Amygdala (tissue), 56 donors: ENCODE results near the gene MPDU1.
A peak's percentile ranks its signal among the peaks of the same experiment; 100 is the strongest.

Experiments
- DNase-seq, 56 donors: peaks; one replicate each; lab custom pipeline; 2025; lab: John Stamatoyannopoulos, UW

MPDU1 gene

DNA sequence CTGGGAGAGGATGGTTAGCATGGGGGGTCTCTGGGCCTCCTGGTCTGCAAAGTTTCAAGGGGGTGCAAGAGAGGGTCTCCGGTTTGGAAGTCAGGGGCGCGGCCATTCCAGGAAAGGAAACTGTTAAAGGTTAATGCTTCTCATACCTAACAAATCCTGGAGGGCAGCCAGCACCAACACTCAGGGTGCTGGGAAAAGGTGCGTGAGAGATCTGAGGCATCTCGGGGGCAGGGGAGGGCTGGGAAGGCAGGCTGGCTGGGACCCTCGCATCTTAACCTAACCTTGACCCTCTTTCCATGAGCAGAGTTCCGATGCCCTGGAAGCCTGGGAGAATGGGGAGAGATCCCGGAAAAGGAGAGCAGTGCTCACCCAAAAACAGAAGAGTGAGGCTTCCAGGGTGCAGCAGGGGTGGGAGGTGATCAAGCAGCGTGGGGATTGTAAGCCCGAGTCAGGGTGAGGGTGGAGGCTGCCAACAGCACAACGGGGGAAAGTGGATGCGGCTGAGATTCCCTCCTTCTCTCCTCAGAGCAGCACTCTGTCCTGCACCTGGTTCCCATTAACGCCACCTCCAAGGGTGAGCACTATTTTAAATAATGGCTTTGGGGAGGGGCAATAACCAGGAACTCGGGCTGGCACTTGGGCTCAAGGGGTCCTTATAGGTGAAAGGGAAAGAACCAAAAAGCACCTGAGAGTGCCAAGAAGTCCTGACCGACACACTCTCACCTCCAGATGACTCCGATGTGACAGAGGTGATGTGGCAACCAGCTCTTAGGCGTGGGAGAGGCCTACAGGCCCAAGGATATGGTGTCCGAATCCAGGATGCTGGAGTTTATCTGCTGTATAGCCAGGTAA, 24.1 kb upstream of the MPDU1 start:
- DNase-seq: no peak

- peak in 5 of 56 donors; percentile 13 to 32 (median 20) for DNase-seq
These were observed 23.3 kb upstream of the MPDU1 start for GRCh38 chr17:7560172-7561027.

DNA sequence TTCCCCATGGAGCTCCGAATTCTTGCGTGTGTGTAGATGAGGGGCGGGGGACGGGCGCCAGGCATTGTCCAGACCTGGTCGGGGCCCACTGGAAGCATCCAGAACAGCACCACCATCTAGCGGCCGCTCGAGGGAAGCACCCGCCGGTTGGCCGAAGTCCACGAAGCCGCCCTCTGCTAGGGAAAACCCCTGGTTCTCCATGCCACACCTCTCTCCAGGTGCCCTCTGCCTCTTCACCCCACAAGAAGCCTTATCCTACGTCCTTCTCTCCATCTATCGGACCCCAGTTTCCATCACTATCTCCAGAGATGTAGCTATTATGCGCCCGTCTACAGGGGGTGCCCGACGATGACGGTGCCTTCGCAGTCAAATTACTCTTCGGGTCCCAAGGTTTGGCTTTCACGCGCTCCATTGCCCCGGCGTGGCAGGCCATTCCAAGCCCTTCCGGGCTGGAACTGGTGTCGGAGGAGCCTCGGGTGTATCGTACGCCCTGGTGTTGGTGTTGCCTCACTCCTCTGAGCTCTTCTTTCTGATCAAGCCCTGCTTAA, 22.6 kb upstream of the MPDU1 start:
- peak in 50 of 56 donors; percentile 49 to 91 (median 74) for DNase-seq

DNA sequence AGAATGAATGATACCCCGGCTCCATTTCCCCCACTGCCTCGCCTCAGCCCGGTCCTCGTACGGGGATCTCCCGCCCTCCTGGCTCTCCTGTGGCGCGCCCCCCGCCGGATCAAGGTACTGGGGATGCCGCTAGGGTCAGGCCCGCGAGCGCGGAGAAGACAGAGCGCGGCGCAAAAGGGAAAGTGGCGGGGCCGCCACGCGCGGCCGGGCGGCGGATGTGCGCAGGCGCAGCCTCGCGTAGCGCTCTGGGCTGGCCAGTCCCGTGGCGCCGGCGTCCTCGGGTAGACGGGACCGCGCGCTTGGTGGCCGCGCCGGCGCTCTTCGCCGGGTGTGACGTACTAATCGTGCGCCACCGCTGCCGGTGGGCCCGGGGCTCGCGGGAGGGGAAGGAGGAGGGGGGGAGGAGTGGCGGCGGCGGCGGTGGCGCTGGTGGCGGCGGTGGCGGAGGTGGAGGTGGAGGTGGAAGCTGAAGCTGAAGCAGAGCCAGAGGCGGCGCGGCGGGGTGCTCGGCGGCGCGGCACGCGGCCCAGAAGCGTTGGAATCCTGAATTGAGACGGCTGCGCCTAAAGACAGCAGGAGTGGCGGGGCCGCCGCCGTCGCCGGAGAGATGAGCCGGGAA, 22.0 kb upstream of the MPDU1 start, which contains the start of gene SENP3:
SENP3 (plus strand) TSS at position 331 of the 619 bp plus-strand sequence. CDS start 1,158 bp downstream, outside the sequence.
- DNase-seq: peak in 53 of 56 donors; percentile 17 to 92 (median 79)

GRCh38 chr17:7562208-7562605, 21.4 kb upstream of the MPDU1 start:
- DNase-seq: no peak

DNA sequence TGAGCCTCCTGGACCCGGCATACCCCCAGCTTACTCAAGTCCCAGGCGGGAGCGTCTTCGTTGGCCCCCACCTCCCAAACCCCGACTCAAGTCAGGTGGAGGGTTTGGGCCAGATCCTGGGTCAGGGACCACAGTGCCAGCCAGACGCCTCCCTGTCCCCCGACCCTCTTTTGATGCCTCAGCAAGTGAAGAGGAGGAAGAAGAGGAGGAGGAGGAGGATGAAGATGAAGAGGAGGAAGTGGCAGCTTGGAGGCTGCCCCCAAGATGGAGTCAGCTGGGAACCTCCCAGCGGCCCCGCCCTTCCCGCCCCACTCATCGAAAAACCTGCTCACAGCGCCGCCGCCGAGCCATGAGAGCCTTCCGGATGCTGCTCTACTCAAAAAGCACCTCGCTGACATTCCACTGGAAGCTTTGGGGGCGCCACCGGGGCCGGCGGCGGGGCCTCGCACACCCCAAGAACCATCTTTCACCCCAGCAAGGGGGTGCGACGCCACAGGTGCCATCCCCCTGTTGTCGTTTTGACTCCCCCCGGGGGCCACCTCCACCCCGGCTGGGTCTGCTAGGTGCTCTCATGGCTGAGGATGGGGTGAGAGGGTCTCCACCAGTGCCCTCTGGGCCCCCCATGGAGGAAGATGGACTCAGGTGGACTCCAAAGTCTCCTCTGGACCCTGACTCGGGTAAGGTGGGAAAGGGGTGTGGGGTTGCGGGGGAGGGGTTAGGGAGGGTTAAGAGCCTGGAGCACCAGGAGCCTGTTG, 20.4 kb upstream of the MPDU1 start:
- DNase-seq: no peak

DNA sequence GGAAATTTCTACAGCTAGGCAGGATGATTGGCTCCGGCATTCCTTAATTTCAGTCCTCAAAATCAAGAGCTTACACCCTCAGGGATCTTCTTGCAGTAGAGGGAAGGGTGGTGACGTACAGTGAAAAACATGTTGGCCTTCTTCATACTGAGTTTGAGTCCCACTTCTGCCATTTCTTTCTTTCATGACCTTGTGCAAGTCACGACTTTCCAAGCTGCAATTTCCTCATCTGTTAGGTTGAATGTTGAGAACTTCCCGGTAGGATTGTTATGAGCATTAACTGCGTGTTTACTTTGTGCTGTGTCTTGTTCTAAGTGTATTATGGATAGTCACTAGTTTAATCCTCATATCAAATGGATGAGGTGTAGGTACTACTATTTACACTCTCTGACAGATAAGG, 14.1 kb upstream of the MPDU1 start:
- DNase-seq: no peak

GRCh38 chr17:7570351-7570750, 13.3 kb upstream of the MPDU1 start:
- no peak for DNase-seq

DNA sequence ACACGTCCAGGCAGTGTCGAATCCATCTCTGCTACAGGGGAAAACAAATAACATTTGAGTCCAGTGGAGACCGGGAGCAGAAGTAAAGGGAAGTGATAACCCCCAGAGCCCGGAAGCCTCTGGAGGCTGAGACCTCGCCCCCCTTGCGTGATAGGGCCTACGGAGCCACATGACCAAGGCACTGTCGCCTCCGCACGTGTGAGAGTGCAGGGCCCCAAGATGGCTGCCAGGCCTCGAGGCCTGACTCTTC, 11.4 kb upstream of the MPDU1 start:
- DNase-seq: no peak

DNA sequence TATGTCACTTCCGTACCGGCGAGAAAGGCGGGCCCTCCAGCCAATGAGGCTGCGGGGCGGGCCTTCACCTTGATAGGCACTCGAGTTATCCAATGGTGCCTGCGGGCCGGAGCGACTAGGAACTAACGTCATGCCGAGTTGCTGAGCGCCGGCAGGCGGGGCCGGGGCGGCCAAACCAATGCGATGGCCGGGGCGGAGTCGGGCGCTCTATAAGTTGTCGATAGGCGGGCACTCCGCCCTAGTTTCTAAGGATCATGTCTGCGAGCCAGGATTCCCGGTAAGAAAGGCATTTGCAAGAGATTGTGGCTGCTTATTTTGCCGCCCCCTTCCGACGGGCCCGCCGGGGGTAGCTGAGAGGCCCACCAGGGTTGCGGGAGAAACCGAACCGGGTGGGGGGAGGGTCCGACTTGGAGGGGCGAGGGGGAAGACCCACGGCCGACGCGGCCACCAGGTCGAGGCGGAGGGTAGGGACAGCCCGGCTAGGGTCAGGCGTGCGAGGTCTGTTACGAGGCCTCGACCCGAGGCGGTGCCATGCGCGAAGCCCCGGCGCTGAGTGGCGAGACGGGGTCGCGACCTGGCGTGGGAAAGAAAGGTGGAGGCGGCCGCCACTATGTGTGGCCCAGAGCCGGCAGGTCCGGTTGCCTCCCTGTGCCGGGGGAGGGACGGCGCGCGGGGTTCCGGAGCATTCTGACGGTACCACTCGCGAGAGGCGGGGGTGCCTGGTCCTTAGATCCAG, 10.9 kb upstream of the MPDU1 start:
- DNase-seq: peak; percentile 85 to 100 (median 100)

DNA sequence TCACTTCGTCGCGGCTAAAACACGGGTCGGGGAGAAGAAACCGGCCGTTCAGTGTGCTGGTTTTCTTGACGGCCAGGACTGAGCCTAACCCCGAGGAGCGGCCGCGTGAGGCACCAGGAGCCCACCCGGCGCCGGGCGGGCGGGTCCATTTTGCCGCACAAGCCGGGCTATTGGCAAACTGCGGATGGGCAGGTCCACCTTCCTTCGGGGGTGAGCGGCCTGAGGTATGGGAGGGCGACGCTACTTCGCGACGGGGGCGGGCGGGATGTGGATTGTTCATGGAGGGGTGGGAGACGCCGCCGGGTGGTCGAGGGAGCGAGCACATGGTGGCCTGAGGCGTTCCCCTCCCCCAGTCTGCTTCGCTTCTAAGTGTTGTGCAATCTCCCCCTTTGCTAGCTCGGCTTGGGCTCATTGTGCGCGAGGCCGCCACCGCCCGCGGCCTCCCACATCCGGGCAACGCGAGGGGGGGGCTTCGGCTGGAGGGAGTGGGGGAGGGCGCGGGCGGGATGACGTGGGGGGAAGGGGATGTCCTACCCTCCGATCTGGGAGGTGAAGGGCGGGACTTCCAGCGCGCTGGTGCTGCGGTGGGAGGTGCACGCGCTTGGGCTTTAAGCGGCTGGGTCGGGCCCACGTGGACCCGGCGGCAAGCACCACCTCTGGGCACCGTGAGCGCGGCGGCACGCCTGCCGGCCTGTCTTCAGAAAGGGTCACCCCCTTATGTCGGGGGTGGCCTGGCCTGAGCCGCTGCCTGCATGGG, 10.2 kb upstream of the MPDU1 start:
- peak in 54 of 56 donors; percentile 47 to 89 (median 78) for DNase-seq

DNA sequence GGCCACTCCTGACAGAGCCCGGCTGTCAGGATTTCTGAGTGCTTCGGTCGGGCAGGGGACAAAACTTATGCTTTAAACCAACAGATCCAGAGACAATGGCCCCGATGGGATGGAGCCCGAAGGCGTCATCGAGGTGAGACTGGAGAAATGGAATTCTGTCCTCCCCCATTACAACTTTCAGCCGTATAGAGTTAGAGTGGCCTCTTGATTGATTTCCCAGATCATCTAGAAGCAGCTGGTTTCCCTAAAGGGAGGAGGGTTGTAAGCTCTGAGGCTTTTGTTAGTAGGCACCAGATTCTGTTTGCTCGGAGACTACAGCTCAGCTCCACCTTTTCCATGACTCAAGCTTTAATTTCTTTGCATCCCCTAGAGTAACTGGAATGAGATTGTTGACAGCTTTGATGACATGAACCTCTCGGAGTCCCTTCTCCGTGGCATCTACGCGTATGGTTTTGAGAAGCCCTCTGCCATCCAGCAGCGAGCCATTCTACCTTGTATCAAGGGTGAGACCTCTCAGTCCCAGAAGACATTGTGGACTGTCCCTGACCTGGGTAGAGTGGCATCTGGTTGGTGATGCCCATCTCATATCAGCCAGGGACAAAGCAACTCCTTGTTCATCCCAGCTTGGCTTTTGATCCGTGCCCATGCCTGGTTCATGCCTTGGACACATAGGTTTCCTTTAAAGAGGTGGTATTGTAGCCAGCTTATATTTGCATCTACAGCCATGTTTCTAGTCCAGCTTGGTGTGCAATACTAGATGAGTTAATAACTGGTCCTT, 9.3 kb upstream of the MPDU1 start:
- no peak for DNase-seq

DNA sequence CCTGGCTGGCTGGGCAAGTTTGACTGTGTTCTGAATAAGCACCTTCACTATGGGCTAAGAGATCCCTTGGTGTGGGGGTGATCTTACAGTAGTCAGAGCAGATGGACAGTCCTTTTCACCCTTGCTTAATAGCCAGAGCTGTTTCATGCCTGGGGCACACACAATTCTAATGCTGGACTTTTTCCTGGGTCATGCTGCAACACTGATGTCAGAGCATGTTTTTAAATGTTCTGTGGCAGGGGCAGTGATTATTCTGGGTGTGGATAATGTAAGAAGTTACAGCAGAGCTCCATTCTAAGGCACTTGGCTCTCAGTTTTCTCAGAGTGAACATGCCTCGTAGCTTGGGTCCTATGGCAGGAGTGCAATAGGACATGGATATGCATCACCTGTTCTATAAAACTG, 8.2 kb upstream of the MPDU1 start:
- no peak for DNase-seq

- no peak for DNase-seq
These were observed 7.7 kb upstream of the MPDU1 start for GRCh38 chr17:7575959-7576358.

DNA sequence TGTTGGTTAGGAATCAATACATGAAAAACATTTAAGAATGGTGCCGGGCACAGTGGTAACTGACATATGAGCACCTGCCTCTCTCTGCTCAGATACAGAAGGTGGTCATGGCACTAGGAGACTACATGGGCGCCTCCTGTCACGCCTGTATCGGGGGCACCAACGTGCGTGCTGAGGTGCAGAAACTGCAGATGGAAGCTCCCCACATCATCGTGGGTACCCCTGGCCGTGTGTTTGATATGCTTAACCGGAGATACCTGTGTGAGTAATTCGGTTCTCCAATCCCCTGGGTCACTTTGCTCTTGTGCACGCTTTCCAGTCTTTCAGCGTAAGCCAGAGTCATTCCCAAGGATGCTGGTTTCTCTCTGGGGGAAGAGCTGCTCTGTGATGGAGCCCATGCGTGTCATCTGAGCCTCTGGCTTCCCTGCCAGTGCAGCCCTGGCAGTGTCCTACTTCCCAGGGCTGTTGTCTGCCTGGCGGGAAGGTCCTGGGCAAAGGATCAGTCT, 7.2 kb upstream of the MPDU1 start:
- DNase-seq: no peak

GRCh38 chr17:7577327-7578199, 6.1 kb upstream of the MPDU1 start:
- no peak for DNase-seq
